Uterus (tissue), 4 donors: Measurements from ENCODE around the gene PFKL. TPM values are rescaled to one million over a fixed set of nuclear protein-coding genes. Genes with fewer than 3 reads are reported as not detected.

ENCODE experiments used
- DNase-seq, 2 donors: peaks; one replicate each; pipeline ENCODE4 v3.0.0-alpha.2; 2019 to 2020
- H3K27ac ChIP-seq, 2 donors: fragments of 200-600 bp; sonication (generic); 1 replicate in 1 of 2; 2 replicates in 1 of 2; pipeline ENCODE4 v1.5.1; 2016 to 2018
- H3K27me3 ChIP-seq, 2 donors: fragments of 200-600 bp; sonication (generic); one replicate each; pipeline ENCODE4 v1.5.1; 2018 to 2019; ENCODE audit warnings: control low read depth in 1 of 2
- H3K36me3 ChIP-seq, 2 donors: fragments of 200-600 bp; sonication (generic); one replicate each; pipeline ENCODE4 v1.5.1; 2019; ENCODE audit warnings: control low read depth in 1 of 2
- H3K4me1 ChIP-seq, 2 donors: fragments of 200-600 bp; sonication (generic); one replicate each; pipeline ENCODE4 v1.5.1; 2018 to 2019; ENCODE audit warnings: control low read depth in 1 of 2
- H3K4me3 ChIP-seq, 2 donors: fragments of 200-600 bp; sonication (generic); 1 replicate in 1 of 2; 2 replicates in 1 of 2; pipeline ENCODE4 v1.5.1; 2018 to 2019; ENCODE audit warnings: mild to moderate bottlenecking in 1 of 2
- H3K9me3 ChIP-seq, 2 donors: fragments of 200-600 bp; sonication (generic); one replicate each; pipeline ENCODE4 v1.5.1; 2019; ENCODE audit warnings: control low read depth in 1 of 2
- POLR2A ChIP-seq, 2 donors: fragments of 450-650 bp; IDR thresholded peaks; one replicate each; pipeline ENCODE4 v1.6.1; 2016; ENCODE audit warnings: antibody characterized with exemption in 2 of 2, mild to moderate bottlenecking in 1 of 2, moderate library complexity in 1 of 2
- intact Hi-C: fragments of 100-400 bp; cut with DNase I; formaldehyde crosslinking; loops from one replicate; pipeline ENCODE4 v1.15.1; 2023; ENCODE audit warnings: low total_unique reads
- total RNA-seq, 4 donors: library from RNA; depleted of rRNA in 3 of 4; stranded (reverse); fragments of >200 nt in 3 of 4; gene quantifications; one replicate each; pipeline versions ENCODE4 v1.1.0 to v1.2.4, GENCODE V29; 2014 to 2023
- TF ChIP-seq, protein P1 (sequence below), 4 experiments: fragments of 200-600 bp in 2 of 4; fragments of 450-650 bp in 2 of 4; sonication (generic) in 2 of 4; IDR thresholded peaks; one replicate each; pipeline ENCODE4 v1.5.1; 2016 to 2019; ENCODE audit warnings: antibody characterized with exemption in 4 of 4, mild to moderate bottlenecking in 2 of 4, moderate library complexity in 1 of 4
- donor health status: DM: yes; HTN: yes; CAD: no.

Gene PFKL
- total RNA-seq, 4 donors from 2014 or later = 36.5 to 144 (median 75.4) TPM

DNA sequence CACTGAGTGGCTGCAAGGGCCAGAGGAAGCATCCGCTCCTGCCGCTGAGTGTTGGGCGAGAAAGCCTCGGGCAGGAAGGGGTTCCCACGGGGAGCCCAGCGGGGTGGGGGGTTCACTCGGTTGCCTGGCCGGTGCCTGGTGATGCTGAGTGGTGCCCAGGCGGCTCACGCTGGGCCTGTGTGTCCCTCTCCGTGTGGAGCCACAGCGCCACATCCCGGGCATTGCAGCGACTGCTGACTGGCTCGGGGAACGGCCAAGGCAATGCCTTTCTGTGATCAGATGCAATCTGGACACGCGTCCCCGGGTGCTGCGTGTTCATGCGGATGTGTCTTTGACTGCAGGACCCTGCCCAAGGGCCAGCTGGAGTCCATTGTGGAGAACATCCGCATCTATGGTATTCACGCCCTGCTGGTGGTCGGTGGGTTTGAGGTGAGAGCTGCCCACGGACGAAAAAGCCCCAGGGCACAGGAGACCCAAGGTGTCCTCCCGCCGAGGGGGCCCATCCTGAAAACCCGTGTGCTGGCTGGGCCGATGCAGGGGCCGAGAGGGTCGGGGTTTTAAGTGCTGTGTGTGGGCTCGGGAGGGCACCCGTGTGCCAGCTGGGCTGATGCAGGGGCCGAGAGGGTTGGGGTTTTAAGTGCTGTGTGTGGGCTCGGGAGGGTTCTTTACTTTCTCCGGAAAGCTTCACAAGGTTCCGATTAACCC lies 22.9 kb downstream of the PFKL start:
- no peak overlapping the region for H3K4me3 ChIP-seq
- H3K4me1 ChIP-seq = no peaks in the 10 kb centered on the region
- TF ChIP-seq, protein P1, sequence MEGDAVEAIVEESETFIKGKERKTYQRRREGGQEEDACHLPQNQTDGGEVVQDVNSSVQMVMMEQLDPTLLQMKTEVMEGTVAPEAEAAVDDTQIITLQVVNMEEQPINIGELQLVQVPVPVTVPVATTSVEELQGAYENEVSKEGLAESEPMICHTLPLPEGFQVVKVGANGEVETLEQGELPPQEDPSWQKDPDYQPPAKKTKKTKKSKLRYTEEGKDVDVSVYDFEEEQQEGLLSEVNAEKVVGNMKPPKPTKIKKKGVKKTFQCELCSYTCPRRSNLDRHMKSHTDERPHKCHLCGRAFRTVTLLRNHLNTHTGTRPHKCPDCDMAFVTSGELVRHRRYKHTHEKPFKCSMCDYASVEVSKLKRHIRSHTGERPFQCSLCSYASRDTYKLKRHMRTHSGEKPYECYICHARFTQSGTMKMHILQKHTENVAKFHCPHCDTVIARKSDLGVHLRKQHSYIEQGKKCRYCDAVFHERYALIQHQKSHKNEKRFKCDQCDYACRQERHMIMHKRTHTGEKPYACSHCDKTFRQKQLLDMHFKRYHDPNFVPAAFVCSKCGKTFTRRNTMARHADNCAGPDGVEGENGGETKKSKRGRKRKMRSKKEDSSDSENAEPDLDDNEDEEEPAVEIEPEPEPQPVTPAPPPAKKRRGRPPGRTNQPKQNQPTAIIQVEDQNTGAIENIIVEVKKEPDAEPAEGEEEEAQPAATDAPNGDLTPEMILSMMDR (IDR thresholded peaks at IDR 0.05) = no peak
- TF ChIP-seq POLR2A (IDR thresholded peaks at IDR 0.05) = no peak
- no peaks in the 10 kb centered on the region for H3K27me3 ChIP-seq
- intact Hi-C loops = no loop called here
- no peak overlapping the region for H3K27ac ChIP-seq
- no peaks in the 10 kb centered on the region for H3K36me3 ChIP-seq
- no peak for DNase-seq
- no peaks in the 10 kb centered on the region for H3K9me3 ChIP-seq

DNA sequence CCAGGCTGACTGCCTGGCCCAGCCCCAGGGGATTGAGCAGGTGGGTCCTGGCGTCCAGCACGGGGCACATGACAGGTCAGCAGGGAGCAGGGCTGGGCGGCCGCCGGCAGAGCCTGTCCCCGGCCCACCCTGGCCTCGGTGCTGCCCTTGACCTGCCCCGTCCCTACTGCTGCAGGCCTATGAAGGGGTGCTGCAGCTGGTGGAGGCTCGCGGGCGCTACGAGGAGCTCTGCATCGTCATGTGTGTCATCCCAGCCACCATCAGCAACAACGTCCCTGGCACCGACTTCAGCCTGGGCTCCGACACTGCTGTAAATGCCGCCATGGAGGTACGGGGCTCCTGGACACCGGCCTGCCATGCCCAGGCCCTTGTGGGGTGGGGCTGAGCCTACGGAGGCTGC lies 23.7 kb downstream of the PFKL start:
- TF ChIP-seq, protein P1 (IDR thresholded peaks at IDR 0.05) = no peak
- no peak for TF ChIP-seq POLR2A (IDR thresholded peaks at IDR 0.05)
- no peak for DNase-seq
- Histone ChIP-seq H3K36me3 (no peaks in the 10 kb centered on the region), H3K27me3 (no peaks in the 10 kb centered on the region), H3K27ac (no peak overlapping the region), H3K9me3 (no peaks in the 10 kb centered on the region), H3K4me1 (no peaks in the 10 kb centered on the region), H3K4me3 (no peak overlapping the region)
- intact Hi-C loops = no loop called here

DNA sequence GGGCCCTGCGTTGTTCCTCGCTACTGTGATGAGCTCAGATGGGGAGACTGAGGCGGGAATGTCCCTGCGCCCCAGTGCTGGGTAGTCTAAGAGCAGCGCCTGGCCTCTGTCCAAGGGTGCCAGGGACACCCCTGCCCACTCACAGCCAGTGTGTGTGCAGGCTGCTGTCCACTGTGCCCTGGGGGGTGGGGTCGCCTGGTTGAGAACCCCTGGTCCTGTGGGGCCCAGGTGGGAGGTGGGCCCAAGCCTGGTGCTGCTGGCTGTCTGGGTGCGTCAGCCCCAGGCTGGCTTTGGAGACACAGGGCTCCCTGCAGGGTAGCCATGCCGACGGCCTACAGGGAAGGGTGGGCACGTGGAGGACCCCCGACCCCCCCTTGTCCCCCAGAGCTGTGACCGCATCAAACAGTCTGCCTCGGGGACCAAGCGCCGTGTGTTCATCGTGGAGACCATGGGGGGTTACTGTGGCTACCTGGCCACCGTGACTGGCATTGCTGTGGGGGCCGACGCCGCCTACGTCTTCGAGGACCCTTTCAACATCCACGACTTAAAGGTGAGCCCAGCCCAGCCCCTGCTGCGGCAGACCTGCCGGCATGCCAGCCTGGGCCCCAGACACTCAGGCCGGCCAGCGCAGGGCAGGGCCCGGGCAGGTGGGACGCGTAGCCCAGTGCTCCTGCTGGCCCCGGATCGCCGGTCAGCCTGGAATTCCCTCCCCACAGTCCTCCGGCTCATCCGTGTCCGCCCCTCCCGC lies 24.4 kb downstream of the PFKL start:
- TF ChIP-seq, protein P1 (IDR thresholded peaks at IDR 0.05) = no peak
- Histone ChIP-seq H3K4me3 (no peak overlapping the region), H3K27me3 (no peaks in the 10 kb centered on the region), H3K27ac (no peak overlapping the region), H3K9me3 (no peaks in the 10 kb centered on the region), H3K4me1 (no peaks in the 10 kb centered on the region), H3K36me3 (no peaks in the 10 kb centered on the region)
- intact Hi-C loops = no loop called here
- DNase-seq = no peak

DNA sequence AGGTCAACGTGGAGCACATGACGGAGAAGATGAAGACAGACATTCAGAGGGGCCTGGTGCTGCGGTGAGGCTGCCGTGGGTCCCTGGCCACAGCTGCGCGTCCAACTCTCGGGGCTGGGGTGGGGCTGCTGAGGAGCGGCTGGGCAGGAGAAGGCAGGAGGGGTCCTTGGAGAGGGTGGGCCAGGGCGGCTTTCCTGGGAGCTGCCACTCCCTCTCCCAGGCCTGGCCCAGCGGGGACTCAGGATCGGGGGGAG lies 24.9 kb downstream of the PFKL start:
- DNase-seq = no peak
- no peak for TF ChIP-seq POLR2A (IDR thresholded peaks at IDR 0.05)
- TF ChIP-seq, protein P1 (IDR thresholded peaks at IDR 0.05) = no peak
- Histone ChIP-seq H3K4me3 (no peak overlapping the region), H3K27me3 (no peaks in the 10 kb centered on the region), H3K27ac (no peak overlapping the region), H3K4me1 (no peaks in the 10 kb centered on the region), H3K36me3 (no peaks in the 10 kb centered on the region), H3K9me3 (no peaks in the 10 kb centered on the region)
- intact Hi-C loops = no loop called here

DNA sequence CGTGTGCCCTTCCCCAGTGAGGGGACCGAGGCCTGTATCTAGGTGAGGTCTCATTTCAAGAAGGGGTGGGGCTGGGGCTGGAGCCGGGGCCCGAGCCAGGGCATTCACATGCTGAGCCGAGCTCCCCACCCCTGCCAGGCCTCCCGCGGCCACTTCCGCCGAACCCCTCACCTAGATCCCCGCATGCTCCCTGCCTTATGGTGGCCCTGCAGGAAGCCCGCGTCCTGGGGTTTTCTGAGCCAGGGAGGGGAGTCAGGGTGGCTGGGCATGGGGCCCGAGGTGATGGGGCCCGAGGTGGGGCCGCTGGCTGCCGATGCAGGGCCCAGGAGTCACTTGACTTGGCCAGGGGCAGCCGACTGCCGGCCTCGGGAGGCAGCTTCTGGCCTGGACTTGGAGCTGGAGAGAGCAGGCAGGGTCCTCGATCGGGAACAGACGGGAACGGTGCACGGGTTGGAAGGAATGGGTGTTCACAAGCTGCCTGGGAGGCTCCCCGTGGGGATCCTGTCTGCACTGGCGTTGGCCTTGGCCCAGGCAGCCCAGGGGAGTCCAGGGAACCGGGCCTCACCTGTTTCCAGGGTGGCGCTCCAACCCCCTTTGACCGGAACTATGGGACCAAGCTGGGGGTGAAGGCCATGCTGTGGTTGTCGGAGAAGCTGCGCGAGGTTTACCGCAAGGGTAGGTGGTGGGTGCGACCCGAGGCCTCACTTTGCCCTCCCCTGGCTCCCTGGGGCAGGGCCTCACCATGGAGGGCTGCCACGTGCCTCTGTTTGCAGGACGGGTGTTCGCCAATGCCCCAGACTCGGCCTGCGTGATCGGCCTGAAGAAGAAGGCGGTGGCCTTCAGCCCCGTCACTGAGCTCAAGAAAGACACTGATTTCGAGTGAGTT lies 25.8 kb downstream of the PFKL start:
- Histone ChIP-seq H3K36me3 (no peaks in the 10 kb centered on the region), H3K27ac (no peak overlapping the region)

More for the DNA sequence above, 25.8 kb downstream of the PFKL start:
- H3K27me3 ChIP-seq = no peaks in the 10 kb centered on the region
- H3K9me3 ChIP-seq = no peaks in the 10 kb centered on the region
- H3K4me1 ChIP-seq = no peaks in the 10 kb centered on the region
- DNase-seq = no peak
- no peak overlapping the region for H3K4me3 ChIP-seq
- intact Hi-C loops = no loop called here
- TF ChIP-seq, protein P1 (IDR thresholded peaks at IDR 0.05) = no peak
- TF ChIP-seq POLR2A (IDR thresholded peaks at IDR 0.05) = no peak
